ENCODE measurements around the gene BCAT1.

Gene BCAT1

GRCh38 chr12:24979976-24980730 is 31.3 kb upstream of the BCAT1 start:
- H3K27me3 ChIP-seq (ENCODE audit: control insufficient read depth in 1 of 2, insufficient read depth in 2 of 2, low read length in 2 of 2): no peaks in the 10 kb centered on the region
- H3K9me3 ChIP-seq (ENCODE audit: control insufficient read depth in 2 of 2, low read length in 2 of 2): no peaks in the 10 kb centered on the region
- no peak overlapping the region for H3K27ac ChIP-seq (ENCODE audit: low read length)
- H3K36me3 ChIP-seq (ENCODE audit: control insufficient read depth in 2 of 2, insufficient read depth in 2 of 2, low read length in 2 of 2): no peaks in the 10 kb centered on the region
- no peak overlapping the region for H3K9ac ChIP-seq (ENCODE audit: low read length in 2 of 2)
- H3K4me1 ChIP-seq (ENCODE audit: control insufficient read depth, insufficient read depth, low read length): no peaks in the 10 kb centered on the region
- no peak overlapping the region for H3K4me3 ChIP-seq (ENCODE audit: low read length in 2 of 2)

DNA sequence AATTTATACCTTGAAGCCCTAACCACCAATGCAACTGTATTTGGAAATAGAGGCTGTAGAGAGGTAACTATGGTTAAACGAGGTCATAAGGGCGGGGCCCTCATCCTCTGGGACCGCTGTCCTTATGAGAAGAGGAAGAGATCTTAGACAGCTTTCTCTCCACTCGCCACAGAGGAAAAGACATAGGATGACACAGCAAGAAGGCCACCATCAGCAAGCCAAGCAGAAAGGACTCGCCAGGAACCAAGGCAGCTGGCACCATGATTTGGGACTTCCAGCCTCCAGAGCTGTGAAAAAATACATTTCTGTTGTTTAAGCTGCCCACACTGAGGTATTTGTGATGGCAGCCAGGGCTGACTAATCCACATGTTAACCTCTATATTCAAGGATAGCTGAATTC is 30.4 kb upstream of the BCAT1 start:
- H3K27me3 ChIP-seq (ENCODE audit: control insufficient read depth in 1 of 2, insufficient read depth in 2 of 2, low read length in 2 of 2): no peaks in the 10 kb centered on the region
- no peak overlapping the region for H3K27ac ChIP-seq (ENCODE audit: low read length)
- no peaks in the 10 kb centered on the region for H3K36me3 ChIP-seq (ENCODE audit: control insufficient read depth in 2 of 2, insufficient read depth in 2 of 2, low read length in 2 of 2)
- no peaks in the 10 kb centered on the region for H3K9me3 ChIP-seq (ENCODE audit: control insufficient read depth in 2 of 2, low read length in 2 of 2)
- H3K9ac ChIP-seq (ENCODE audit: low read length in 2 of 2): no peak overlapping the region
- no peak overlapping the region for H3K4me3 ChIP-seq (ENCODE audit: low read length in 2 of 2)
- H3K4me1 ChIP-seq (ENCODE audit: control insufficient read depth, insufficient read depth, low read length): no peaks in the 10 kb centered on the region

GRCh38 chr12:24977711-24978110 is 28.8 kb upstream of the BCAT1 start:
- no peaks in the 10 kb centered on the region for H3K36me3 ChIP-seq (ENCODE audit: control insufficient read depth in 2 of 2, insufficient read depth in 2 of 2, low read length in 2 of 2)

DNA sequence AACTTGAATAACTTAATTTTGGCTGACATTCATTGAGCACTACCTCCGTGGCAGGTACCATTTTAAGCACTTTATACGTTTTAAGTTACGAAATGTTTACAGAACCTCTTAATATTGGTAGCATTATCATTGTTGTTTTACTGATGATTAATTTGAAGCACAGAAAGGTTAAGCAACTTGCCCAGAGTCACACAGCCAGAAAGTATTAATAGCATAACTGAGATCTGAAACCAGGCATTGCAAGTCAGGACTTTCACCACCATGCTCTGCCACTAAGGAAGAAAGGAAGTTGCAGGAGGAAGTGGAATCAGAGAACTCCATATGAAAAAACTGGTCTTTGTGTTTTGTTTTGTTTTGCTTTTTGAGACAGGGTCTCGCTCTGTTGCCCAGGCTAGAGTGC is 28.2 kb upstream of the BCAT1 start:
- Histone ChIP-seq H3K27ac (ENCODE audit: low read length) (no peak overlapping the region), H3K27me3 (ENCODE audit: control insufficient read depth in 1 of 2, insufficient read depth in 2 of 2, low read length in 2 of 2) (no peaks in the 10 kb centered on the region), H3K36me3 (ENCODE audit: control insufficient read depth in 2 of 2, insufficient read depth in 2 of 2, low read length in 2 of 2) (no peaks in the 10 kb centered on the region)

More at GRCh38 chr12:24977711-24978110, 28.8 kb upstream of the BCAT1 start:
- Histone ChIP-seq H3K9me3 (ENCODE audit: control insufficient read depth in 2 of 2, low read length in 2 of 2) (no peaks in the 10 kb centered on the region), H3K4me1 (ENCODE audit: control insufficient read depth, insufficient read depth, low read length) (no peaks in the 10 kb centered on the region), H3K4me3 (ENCODE audit: low read length in 2 of 2) (no peak overlapping the region), H3K27me3 (ENCODE audit: control insufficient read depth in 1 of 2, insufficient read depth in 2 of 2, low read length in 2 of 2) (no peaks in the 10 kb centered on the region), H3K9ac (ENCODE audit: low read length in 2 of 2) (no peak overlapping the region), H3K27ac (ENCODE audit: low read length) (no peak overlapping the region)

DNA sequence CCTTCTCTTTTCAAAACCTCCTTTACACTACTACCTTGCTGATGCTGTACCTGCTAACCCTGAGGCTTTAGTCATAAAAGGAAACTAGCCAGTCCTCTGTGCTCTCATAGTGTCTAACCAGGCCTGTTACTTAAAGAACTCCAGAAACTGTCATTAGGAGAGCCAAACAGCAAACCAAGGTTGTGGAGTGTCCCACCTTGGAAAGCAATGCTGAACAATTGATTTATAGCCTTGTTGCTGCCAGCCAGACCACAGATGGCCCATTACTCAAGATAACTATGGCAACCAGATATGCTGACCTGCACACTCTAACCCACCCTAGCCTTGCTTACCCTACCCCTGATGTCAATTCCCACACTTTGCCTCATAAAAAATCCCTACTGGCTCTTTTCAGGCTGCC is 26.5 kb upstream of the BCAT1 start:
- no peaks in the 10 kb centered on the region for H3K27me3 ChIP-seq (ENCODE audit: control insufficient read depth in 1 of 2, insufficient read depth in 2 of 2, low read length in 2 of 2)
- no peaks in the 10 kb centered on the region for H3K4me1 ChIP-seq (ENCODE audit: control insufficient read depth, insufficient read depth, low read length)
- no peak overlapping the region for H3K9ac ChIP-seq (ENCODE audit: low read length in 2 of 2)
- no peaks in the 10 kb centered on the region for H3K36me3 ChIP-seq (ENCODE audit: control insufficient read depth in 2 of 2, insufficient read depth in 2 of 2, low read length in 2 of 2)
- no peak overlapping the region for H3K4me3 ChIP-seq (ENCODE audit: low read length in 2 of 2)
- H3K9me3 ChIP-seq (ENCODE audit: control insufficient read depth in 2 of 2, low read length in 2 of 2): no peaks in the 10 kb centered on the region
- no peak overlapping the region for H3K27ac ChIP-seq (ENCODE audit: low read length)

More for the DNA sequence above, 28.2 kb upstream of the BCAT1 start:
- no peaks in the 10 kb centered on the region for H3K9me3 ChIP-seq (ENCODE audit: control insufficient read depth in 2 of 2, low read length in 2 of 2)
- H3K4me3 ChIP-seq (ENCODE audit: low read length in 2 of 2): no peak overlapping the region
- no peaks in the 10 kb centered on the region for H3K4me1 ChIP-seq (ENCODE audit: control insufficient read depth, insufficient read depth, low read length)
- H3K9ac ChIP-seq (ENCODE audit: low read length in 2 of 2): no peak overlapping the region

- no peak overlapping the region for H3K9ac ChIP-seq (ENCODE audit: low read length in 2 of 2)
- H3K4me3 ChIP-seq (ENCODE audit: low read length in 2 of 2): no peak overlapping the region
- H3K27ac ChIP-seq (ENCODE audit: low read length): no peak overlapping the region
- no peaks in the 10 kb centered on the region for H3K4me1 ChIP-seq (ENCODE audit: control insufficient read depth, insufficient read depth, low read length)
- H3K36me3 ChIP-seq (ENCODE audit: control insufficient read depth in 2 of 2, insufficient read depth in 2 of 2, low read length in 2 of 2): no peaks in the 10 kb centered on the region
- no peaks in the 10 kb centered on the region for H3K27me3 ChIP-seq (ENCODE audit: control insufficient read depth in 1 of 2, insufficient read depth in 2 of 2, low read length in 2 of 2)
- H3K9me3 ChIP-seq (ENCODE audit: control insufficient read depth in 2 of 2, low read length in 2 of 2): no peaks in the 10 kb centered on the region
These were observed 25.3 kb upstream of the BCAT1 start for GRCh38 chr12:24974216-24974615.

GRCh38 chr12:24972078-24972477 is 23.2 kb upstream of the BCAT1 start:
- H3K36me3 ChIP-seq (ENCODE audit: control insufficient read depth in 2 of 2, insufficient read depth in 2 of 2, low read length in 2 of 2): no peaks in the 10 kb centered on the region
- H3K27ac ChIP-seq (ENCODE audit: low read length): no peak overlapping the region
- no peak overlapping the region for H3K9ac ChIP-seq (ENCODE audit: low read length in 2 of 2)
- H3K27me3 ChIP-seq (ENCODE audit: control insufficient read depth in 1 of 2, insufficient read depth in 2 of 2, low read length in 2 of 2): no peaks in the 10 kb centered on the region
- H3K4me1 ChIP-seq (ENCODE audit: control insufficient read depth, insufficient read depth, low read length): no peaks in the 10 kb centered on the region
- no peaks in the 10 kb centered on the region for H3K9me3 ChIP-seq (ENCODE audit: control insufficient read depth in 2 of 2, low read length in 2 of 2)
- H3K4me3 ChIP-seq (ENCODE audit: low read length in 2 of 2): no peak overlapping the region

GRCh38 chr12:24970177-24970576 is 21.3 kb upstream of the BCAT1 start:
- Histone ChIP-seq H3K4me1 (ENCODE audit: control insufficient read depth, insufficient read depth, low read length) (no peaks in the 10 kb centered on the region), H3K9me3 (ENCODE audit: control insufficient read depth in 2 of 2, low read length in 2 of 2) (no peaks in the 10 kb centered on the region), H3K36me3 (ENCODE audit: control insufficient read depth in 2 of 2, insufficient read depth in 2 of 2, low read length in 2 of 2) (no peaks in the 10 kb centered on the region), H3K27ac (ENCODE audit: low read length) (no peak overlapping the region), H3K9ac (ENCODE audit: low read length in 2 of 2) (no peak overlapping the region), H3K27me3 (ENCODE audit: control insufficient read depth in 1 of 2, insufficient read depth in 2 of 2, low read length in 2 of 2) (no peaks in the 10 kb centered on the region), H3K4me3 (ENCODE audit: low read length in 2 of 2) (no peak overlapping the region)

DNA sequence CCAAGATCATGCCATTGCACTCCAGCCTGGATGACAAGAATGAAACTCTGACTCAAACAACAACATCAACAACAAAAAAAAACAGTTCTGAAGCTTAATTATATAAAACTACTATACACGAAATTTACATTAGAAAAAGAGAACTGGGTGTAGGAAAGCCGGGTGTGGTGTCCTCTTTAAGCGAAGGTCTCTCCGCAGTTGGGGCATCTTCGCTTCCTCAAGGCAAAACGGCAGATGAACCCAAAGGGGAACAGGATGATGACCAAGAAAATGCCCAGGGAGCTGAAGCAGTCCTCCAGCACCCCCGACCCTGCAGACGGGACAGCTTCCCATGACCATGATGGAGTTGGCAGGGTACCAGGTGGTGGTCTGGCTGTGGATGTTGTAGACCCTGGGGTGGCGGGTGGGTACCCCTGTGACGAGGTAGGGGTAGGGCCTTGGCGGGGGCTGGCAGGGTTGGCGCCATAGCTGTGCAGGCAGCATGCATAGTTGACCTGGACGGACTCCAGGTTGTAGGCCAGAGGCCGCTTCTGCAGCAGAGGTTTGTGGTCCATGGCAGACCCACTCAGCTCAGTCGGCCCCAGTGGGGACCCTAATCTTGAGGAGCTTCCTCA is 18.2 kb upstream of the BCAT1 start:
- Histone ChIP-seq H3K27me3 (ENCODE audit: control insufficient read depth in 1 of 2, insufficient read depth in 2 of 2, low read length in 2 of 2) (no peaks in the 10 kb centered on the region), H3K36me3 (ENCODE audit: control insufficient read depth in 2 of 2, insufficient read depth in 2 of 2, low read length in 2 of 2) (no peaks in the 10 kb centered on the region), H3K9me3 (ENCODE audit: control insufficient read depth in 2 of 2, low read length in 2 of 2) (peaks cover 0 to under 1% of the 10 kb centered on the region in 2 donors), H3K9ac (ENCODE audit: low read length in 2 of 2) (no peak overlapping the region), H3K27ac (ENCODE audit: low read length) (no peak overlapping the region), H3K4me3 (ENCODE audit: low read length in 2 of 2) (no peak overlapping the region), H3K4me1 (ENCODE audit: control insufficient read depth, insufficient read depth, low read length) (no peaks in the 10 kb centered on the region)

GRCh38 chr12:24964342-24964741 is 15.4 kb upstream of the BCAT1 start:
- no peaks in the 10 kb centered on the region for H3K36me3 ChIP-seq (ENCODE audit: control insufficient read depth in 2 of 2, insufficient read depth in 2 of 2, low read length in 2 of 2)
- no peaks in the 10 kb centered on the region for H3K4me1 ChIP-seq (ENCODE audit: control insufficient read depth, insufficient read depth, low read length)
- no peaks in the 10 kb centered on the region for H3K27me3 ChIP-seq (ENCODE audit: control insufficient read depth in 1 of 2, insufficient read depth in 2 of 2, low read length in 2 of 2)
- no peak overlapping the region for H3K27ac ChIP-seq (ENCODE audit: low read length)
- H3K9me3 ChIP-seq (ENCODE audit: control insufficient read depth in 2 of 2, low read length in 2 of 2): peaks cover 0 to 14% of the 10 kb centered on the region in 2 donors
- H3K4me3 ChIP-seq (ENCODE audit: low read length in 2 of 2): no peak overlapping the region
- no peak overlapping the region for H3K9ac ChIP-seq (ENCODE audit: low read length in 2 of 2)

- H3K36me3 ChIP-seq (ENCODE audit: control insufficient read depth in 2 of 2, insufficient read depth in 2 of 2, low read length in 2 of 2): no peaks in the 10 kb centered on the region
- H3K9me3 ChIP-seq (ENCODE audit: control insufficient read depth in 2 of 2, low read length in 2 of 2): peaks cover 0 to 14% of the 10 kb centered on the region in 2 donors
- no peak overlapping the region for H3K9ac ChIP-seq (ENCODE audit: low read length in 2 of 2)
- H3K4me1 ChIP-seq (ENCODE audit: control insufficient read depth, insufficient read depth, low read length): no peaks in the 10 kb centered on the region
- no peak overlapping the region for H3K4me3 ChIP-seq (ENCODE audit: low read length in 2 of 2)
- H3K27ac ChIP-seq (ENCODE audit: low read length): no peak overlapping the region
- no peaks in the 10 kb centered on the region for H3K27me3 ChIP-seq (ENCODE audit: control insufficient read depth in 1 of 2, insufficient read depth in 2 of 2, low read length in 2 of 2)
These were observed 11.4 kb upstream of the BCAT1 start for GRCh38 chr12:24960222-24960855.

Measured in stomach smooth muscle (tissue), 2 donors.